HFFc6 (cell line): ENCODE measurements around the gene CHCHD1. TPM values are rescaled to one million over a fixed set of nuclear protein-coding genes. Genes with fewer than 3 reads are reported as not detected.
"Not testable (repeated sequence)": the region's sequence is repeated elsewhere in the genome, so short reads cannot be mapped to it uniquely, and the experiment has no call there.

Experiments
- DNase-seq: peaks from one replicate; pipeline ENCODE4 v3.0.0-alpha.2; 2018
- H3K27ac Mint-ChIP-seq: 2 replicates; pipeline ENCODE4 v1.8.0; 2020; ENCODE audit warnings: mild to moderate bottlenecking, mixed read lengths
- H3K27me3 Mint-ChIP-seq: 2 replicates; pipeline ENCODE4 v1.8.0; 2021; ENCODE audit warnings: mild to moderate bottlenecking, moderate library complexity, mixed read lengths; ENCODE audit not compliant: insufficient read depth
- H3K36me3 Mint-ChIP-seq: 2 replicates; pipeline ENCODE4 v1.8.0; 2021; ENCODE audit warnings: low read depth, mixed read lengths
- H3K4me1 Mint-ChIP-seq: 2 replicates; pipeline ENCODE4 v1.8.0; 2020; ENCODE audit warnings: low read depth, mixed read lengths
- H3K4me3 Mint-ChIP-seq: 2 replicates; pipeline ENCODE4 v1.8.0; 2020; ENCODE audit warnings: mild to moderate bottlenecking, moderate library complexity, mixed read lengths
- H3K9me3 Mint-ChIP-seq: 2 replicates; pipeline ENCODE4 v1.8.0; 2020; ENCODE audit warnings: mild to moderate bottlenecking, mixed read lengths
- CTCF ChIP-seq: fragments of 200-600 bp; sonication (generic); IDR thresholded peaks from 2 replicates; pipeline ENCODE4 v1.5.0; 2021; ENCODE audit warnings: antibody characterized with exemption, mild to moderate bottlenecking
- total RNA-seq, 6 experiments: library from RNA; stranded (reverse); fragmentation: NEBNext Ultra II Directional; extraction: Animal tissue kit (Norgen Biotek cat#: 25700); gene quantifications; 2 replicates in 1 of 6; 3 replicates in 5 of 6; pipeline ENCODE4 v1.2.3, GENCODE V29; 2021

Gene CHCHD1
- total RNA-seq, 6 experiments from 2014 or later, result 27.1 to 34.7 (median 30.6) TPM

- Mint-ChIP-seq H3K36me3 (peaks cover 19% of the 10 kb centered on the region), H3K27me3 (peaks cover 4% of the 10 kb centered on the region; the same call in 1 of the 2 replicates), H3K4me1 (peaks cover 49% of the 10 kb centered on the region), H3K27ac (peak overlapping the region; percentile 94), H3K4me3 (peak overlapping the region; percentile 96), H3K9me3 (no peaks in the 10 kb centered on the region)
- no peak for TF ChIP-seq CTCF
- DNase-seq, result no peak
Measured at GRCh38 chr10:73782749-73783085, 869 bp downstream of the CHCHD1 start.

GRCh38 chr10:73785211-73785720 lies 3.4 kb downstream of the CHCHD1 start, which contains the start of gene ZSWIM8:
TSS of gene ZSWIM8 (plus strand) at chr10:73785606. CDS start at chr10:73785879, 273 bp downstream.
- Mint-ChIP-seq H3K9me3 (no peaks in the 10 kb centered on the region), H3K27ac (peak within 1 kb of the TSS; percentile 99), H3K27me3 (peaks cover 4% of the 10 kb centered on the region; the same call in 1 of the 2 replicates), H3K4me1 (peaks cover 41% of the 10 kb centered on the region), H3K36me3 (peaks cover 23% of the 10 kb centered on the region), H3K4me3 (peak within 1 kb of the TSS; percentile 100)
- no peak for TF ChIP-seq CTCF
- DNase-seq, result peak; percentile 95

GRCh38 chr10:73785721-73786511 lies 4.1 kb downstream of the CHCHD1 start:
- no peak for TF ChIP-seq CTCF
- peaks cover 35% of the 10 kb centered on the region for H3K4me1 Mint-ChIP-seq
- H3K27me3 Mint-ChIP-seq, result peaks cover 4% of the 10 kb centered on the region; the same call in 1 of the 2 replicates

GRCh38 chr10:73786512-73786885 lies 4.7 kb downstream of the CHCHD1 start:
- Mint-ChIP-seq H3K27me3 (peaks cover 4% of the 10 kb centered on the region; the same call in 1 of the 2 replicates), H3K4me1 (peaks cover 32% of the 10 kb centered on the region), H3K4me3 (peak overlapping the region; percentile 100), H3K36me3 (peaks cover 19% of the 10 kb centered on the region), H3K9me3 (no peaks in the 10 kb centered on the region), H3K27ac (peak overlapping the region; percentile 84)
- TF ChIP-seq CTCF, result no peak
- no peak for DNase-seq

More at GRCh38 chr10:73785721-73786511, 4.1 kb downstream of the CHCHD1 start:
- peaks cover 19% of the 10 kb centered on the region for H3K36me3 Mint-ChIP-seq
- H3K9me3 Mint-ChIP-seq, result no peaks in the 10 kb centered on the region
- peak; percentile 75 for DNase-seq
- peak overlapping the region; percentile 100 for H3K4me3 Mint-ChIP-seq
- peak overlapping the region; percentile 99 for H3K27ac Mint-ChIP-seq

- Mint-ChIP-seq H3K4me3 (peak overlapping the region; percentile 100), H3K27ac (peak overlapping the region; percentile 7; the same call in 1 of the 2 replicates), H3K36me3 (peaks cover 19% of the 10 kb centered on the region), H3K4me1 (peaks cover 32% of the 10 kb centered on the region)
- DNase-seq, H3K27me3 Mint-ChIP-seq, H3K9me3 Mint-ChIP-seq: not testable (repeated sequence)
Measured at GRCh38 chr10:73787031-73787800, 5.4 kb downstream of the CHCHD1 start.
